HUES6 (cell line): Measurements from ENCODE around the gene PIEZO1.
"Not testable (repeated sequence)": the region's sequence is repeated elsewhere in the genome, so short reads cannot be mapped to it uniquely, and the experiment has no call there.

ENCODE experiments used
- H3K27ac ChIP-seq: 2 replicates; pipeline ENCODE4 v1.7.0; 2013; ENCODE audit warnings: low read depth, mild to moderate bottlenecking, low read length, inconsistent platforms
- H3K27me3 ChIP-seq: 2 replicates; pipeline ENCODE4 v1.6.1; 2013; ENCODE audit warnings: low read length; ENCODE audit not compliant: control insufficient read depth, insufficient read depth
- H3K36me3 ChIP-seq: 2 replicates; pipeline ENCODE4 v1.6.1; 2013; ENCODE audit warnings: low read length; ENCODE audit not compliant: control insufficient read depth, insufficient read depth
- H3K4me1 ChIP-seq: 2 replicates; pipeline ENCODE4 v1.6.1; 2013; ENCODE audit warnings: low read length; ENCODE audit not compliant: control insufficient read depth, insufficient read depth
- H3K4me3 ChIP-seq: 2 replicates; pipeline ENCODE4 v1.5.1; 2013; ENCODE audit warnings: low read depth, low read length
- H3K9ac ChIP-seq: one replicate; pipeline ENCODE4 v1.6.1; 2013; ENCODE audit warnings: mild to moderate bottlenecking, low read length
- H3K9me3 ChIP-seq: 2 replicates; pipeline ENCODE4 v1.6.1; 2013; ENCODE audit warnings: low read depth, low read length; ENCODE audit not compliant: control insufficient read depth, insufficient read depth

Gene PIEZO1

GRCh38 chr16:88799569-88800276 is 14.7 kb upstream of the PIEZO1 start:
- Histone ChIP-seq H3K4me3 (no peak overlapping the region), H3K4me1 (no peaks in the 10 kb centered on the region), H3K9ac (no peak overlapping the region), H3K27ac (no peak overlapping the region), H3K36me3 (peaks cover 2% of the 10 kb centered on the region; the same call in 1 of the 2 replicates), H3K27me3 (no peaks in the 10 kb centered on the region), H3K9me3 (no peaks in the 10 kb centered on the region)

- Histone ChIP-seq H3K27ac (no peak overlapping the region), H3K4me1 (no peaks in the 10 kb centered on the region), H3K27me3 (no peaks in the 10 kb centered on the region), H3K4me3 (no peak overlapping the region), H3K9ac (no peak overlapping the region), H3K9me3 (no peaks in the 10 kb centered on the region), H3K36me3 (no peaks in the 10 kb centered on the region)
Measured at GRCh38 chr16:88798772-88799455, 13.9 kb upstream of the PIEZO1 start.

GRCh38 chr16:88798073-88798472 is 13.1 kb upstream of the PIEZO1 start:
- Histone ChIP-seq H3K27me3 (peaks cover 4% of the 10 kb centered on the region; the same call in 1 of the 2 replicates), H3K9me3 (no peaks in the 10 kb centered on the region), H3K27ac (no peak overlapping the region), H3K36me3 (no peaks in the 10 kb centered on the region), H3K4me3 (no peak overlapping the region), H3K4me1 (no peaks in the 10 kb centered on the region; the same call in 1 of the 2 replicates), H3K9ac (no peak overlapping the region)

- Histone ChIP-seq H3K36me3 (no peaks in the 10 kb centered on the region), H3K9me3 (no peaks in the 10 kb centered on the region), H3K27me3 (peaks cover 19% of the 10 kb centered on the region; the same call in 1 of the 2 replicates), H3K9ac (no peak overlapping the region), H3K4me1 (peaks cover 15% of the 10 kb centered on the region), H3K4me3 (no peak overlapping the region), H3K27ac (no peak overlapping the region)
Measured at GRCh38 chr16:88796278-88796677, 11.3 kb upstream of the PIEZO1 start.

GRCh38 chr16:88793251-88793954 is 8.4 kb upstream of the PIEZO1 start:
- no peak overlapping the region for H3K4me3 ChIP-seq
- no peaks in the 10 kb centered on the region for H3K36me3 ChIP-seq
- no peak overlapping the region for H3K9ac ChIP-seq
- no peaks in the 10 kb centered on the region for H3K9me3 ChIP-seq
- H3K27ac ChIP-seq, result no peak overlapping the region
- peaks cover 32% of the 10 kb centered on the region; the same call in 1 of the 2 replicates for H3K27me3 ChIP-seq
- H3K4me1 ChIP-seq, result peaks cover 21% of the 10 kb centered on the region

GRCh38 chr16:88792668-88793250 is 7.7 kb upstream of the PIEZO1 start:
- no peaks in the 10 kb centered on the region for H3K36me3 ChIP-seq
- peaks cover 21% of the 10 kb centered on the region for H3K4me1 ChIP-seq
- H3K4me3 ChIP-seq, result no peak overlapping the region
- H3K27ac ChIP-seq, result no peak overlapping the region
- H3K9ac ChIP-seq, result no peak overlapping the region
- peaks cover 38% of the 10 kb centered on the region; the same call in 1 of the 2 replicates for H3K27me3 ChIP-seq
- H3K9me3 ChIP-seq, result no peaks in the 10 kb centered on the region

GRCh38 chr16:88792078-88792550 is 7.1 kb upstream of the PIEZO1 start:
- no peak overlapping the region for H3K4me3 ChIP-seq
- H3K27me3 ChIP-seq, result peaks cover 44% of the 10 kb centered on the region; the same call in 1 of the 2 replicates
- no peaks in the 10 kb centered on the region for H3K36me3 ChIP-seq
- no peak overlapping the region for H3K27ac ChIP-seq
- peaks cover 21% of the 10 kb centered on the region for H3K4me1 ChIP-seq
- H3K9me3 ChIP-seq, result no peaks in the 10 kb centered on the region
- H3K9ac ChIP-seq, result no peak overlapping the region

GRCh38 chr16:88790312-88791211 is 5.5 kb upstream of the PIEZO1 start:
- Histone ChIP-seq H3K9me3 (no peaks in the 10 kb centered on the region), H3K27ac (no peak overlapping the region), H3K4me3 (no peak overlapping the region), H3K4me1 (peaks cover 21% of the 10 kb centered on the region), H3K9ac (no peak overlapping the region), H3K36me3 (no peaks in the 10 kb centered on the region), H3K27me3 (peaks cover 49% of the 10 kb centered on the region)

- H3K9ac ChIP-seq, result no peak overlapping the region
- peaks cover 57% of the 10 kb centered on the region for H3K27me3 ChIP-seq
- no peak overlapping the region for H3K4me3 ChIP-seq
- no peaks in the 10 kb centered on the region for H3K9me3 ChIP-seq
- no peaks in the 10 kb centered on the region for H3K36me3 ChIP-seq
- H3K27ac ChIP-seq, result no peak overlapping the region
- H3K4me1 ChIP-seq, result peaks cover 21% of the 10 kb centered on the region
Measured at GRCh38 chr16:88789594-88789993, 4.6 kb upstream of the PIEZO1 start.

- H3K27ac ChIP-seq, result not testable (repeated sequence)
- Histone ChIP-seq H3K4me1 (peaks cover 26% of the 10 kb centered on the region), H3K27me3 (peaks cover 64% of the 10 kb centered on the region)
Measured at GRCh38 chr16:88788749-88789148, 3.7 kb upstream of the PIEZO1 start.

More at GRCh38 chr16:88788749-88789148, 3.7 kb upstream of the PIEZO1 start:
- not testable (repeated sequence) for H3K36me3 ChIP-seq, H3K4me3 ChIP-seq, H3K9ac ChIP-seq, H3K9me3 ChIP-seq
